Kidney epithelial cell (primary cell): Measurements from ENCODE around the gene IFT88. TPM values are rescaled to one million over a fixed set of nuclear protein-coding genes. Genes with fewer than 3 reads are reported as not detected.

ENCODE experiments used
- DNase-seq: peaks from one replicate; pipeline ENCODE4 v3.0.0-alpha.2; 2010; ENCODE audit warnings: low read depth
- H3K27me3 ChIP-seq: 2 replicates; pipeline ENCODE4 v1.6.0; 2011; ENCODE audit warnings: low read length; ENCODE audit not compliant: control insufficient read depth, insufficient read depth
- H3K36me3 ChIP-seq: 2 replicates; pipeline ENCODE4 v1.5.1; 2011; ENCODE audit warnings: low read length; ENCODE audit not compliant: control insufficient read depth, insufficient read depth
- H3K4me3 ChIP-seq: 2 replicates; pipeline ENCODE4 v1.5.1; 2011; ENCODE audit warnings: low read depth, mild to moderate bottlenecking, control low read depth, low read length
- total RNA-seq: library from RNA; depleted of rRNA; stranded (reverse); fragments of >200 nt; gene quantifications from 2 replicates; pipeline ENCODE4 v1.2.3, GENCODE V29; 2015
- TF ChIP-seq, protein P1 (sequence below): IDR thresholded peaks from 2 replicates; pipeline ENCODE4 v1.5.1; 2011; ENCODE audit warnings: mild to moderate bottlenecking, moderate library complexity, low read length, control low read depth, inconsistent platforms; ENCODE audit not compliant: insufficient read depth, poor library complexity, severe bottlenecking

The IFT88 gene
- total RNA-seq, 1 donor from 2014 or later = 12.2 TPM

- TF ChIP-seq, protein P1, sequence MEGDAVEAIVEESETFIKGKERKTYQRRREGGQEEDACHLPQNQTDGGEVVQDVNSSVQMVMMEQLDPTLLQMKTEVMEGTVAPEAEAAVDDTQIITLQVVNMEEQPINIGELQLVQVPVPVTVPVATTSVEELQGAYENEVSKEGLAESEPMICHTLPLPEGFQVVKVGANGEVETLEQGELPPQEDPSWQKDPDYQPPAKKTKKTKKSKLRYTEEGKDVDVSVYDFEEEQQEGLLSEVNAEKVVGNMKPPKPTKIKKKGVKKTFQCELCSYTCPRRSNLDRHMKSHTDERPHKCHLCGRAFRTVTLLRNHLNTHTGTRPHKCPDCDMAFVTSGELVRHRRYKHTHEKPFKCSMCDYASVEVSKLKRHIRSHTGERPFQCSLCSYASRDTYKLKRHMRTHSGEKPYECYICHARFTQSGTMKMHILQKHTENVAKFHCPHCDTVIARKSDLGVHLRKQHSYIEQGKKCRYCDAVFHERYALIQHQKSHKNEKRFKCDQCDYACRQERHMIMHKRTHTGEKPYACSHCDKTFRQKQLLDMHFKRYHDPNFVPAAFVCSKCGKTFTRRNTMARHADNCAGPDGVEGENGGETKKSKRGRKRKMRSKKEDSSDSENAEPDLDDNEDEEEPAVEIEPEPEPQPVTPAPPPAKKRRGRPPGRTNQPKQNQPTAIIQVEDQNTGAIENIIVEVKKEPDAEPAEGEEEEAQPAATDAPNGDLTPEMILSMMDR = no peak
- H3K4me3 ChIP-seq = no peak overlapping the region
- peaks cover 2% of the 10 kb centered on the region for H3K36me3 ChIP-seq
- no peaks in the 10 kb centered on the region for H3K27me3 ChIP-seq
- DNase-seq = no peak
These were observed 40.1 kb downstream of the IFT88 start for GRCh38 chr13:20607015-20607414.

DNA sequence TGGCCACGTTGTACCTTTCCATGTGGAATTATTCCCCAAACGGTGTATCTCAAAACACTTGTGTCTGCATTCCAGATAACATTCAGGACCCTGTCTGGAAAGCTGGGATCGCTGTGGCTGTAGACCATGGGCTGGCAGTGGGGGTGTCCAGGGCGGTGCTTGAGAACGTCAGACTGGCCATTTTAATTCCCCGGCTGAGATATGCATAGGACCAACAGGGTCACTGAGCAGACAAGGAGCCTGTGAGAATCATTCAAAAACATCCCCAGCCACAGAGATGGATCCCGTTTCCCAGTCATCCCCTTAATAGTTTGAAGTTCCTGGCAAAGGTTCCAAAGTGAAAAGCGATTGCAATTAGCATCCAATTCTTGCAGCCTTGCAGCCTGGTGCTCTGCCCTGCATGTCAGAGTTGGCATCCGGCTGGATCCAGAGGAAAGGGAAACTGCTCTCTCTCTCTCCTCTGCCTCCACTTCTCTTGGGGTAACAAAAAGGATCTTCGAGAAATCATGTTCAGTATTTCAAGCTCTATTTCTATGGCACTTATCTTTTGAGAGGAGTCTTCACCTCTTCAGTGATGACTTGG is 41.6 kb downstream of the IFT88 start:
- H3K4me3 ChIP-seq = no peak overlapping the region
- H3K36me3 ChIP-seq = peaks cover 2% of the 10 kb centered on the region
- no peak for DNase-seq
- H3K27me3 ChIP-seq = no peaks in the 10 kb centered on the region
- TF ChIP-seq, protein P1 = no peak

- H3K36me3 ChIP-seq = peaks cover 2% of the 10 kb centered on the region
- DNase-seq = no peak
These were observed 42.2 kb downstream of the IFT88 start for GRCh38 chr13:20609145-20609544.

DNA sequence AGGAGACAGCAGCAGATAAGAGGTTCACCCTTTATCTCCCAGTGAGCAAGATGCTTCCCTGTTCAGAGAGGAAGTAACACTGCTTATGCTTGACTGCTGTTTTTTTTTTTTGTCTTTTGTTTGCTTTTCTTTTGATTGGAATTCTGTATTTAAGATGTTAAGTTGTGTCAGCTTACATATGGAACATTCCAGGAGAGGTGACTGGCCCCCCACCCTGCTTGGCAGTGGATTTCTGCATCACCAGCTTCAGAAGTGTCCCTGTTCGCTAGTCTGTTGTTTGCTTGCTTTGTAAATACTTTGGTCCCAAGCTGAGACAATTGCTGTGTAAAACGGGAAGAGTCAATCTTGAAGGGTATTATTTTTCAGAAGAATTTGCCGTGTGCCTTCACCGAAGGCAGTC is 43.0 kb downstream of the IFT88 start:
- Histone ChIP-seq H3K36me3 (peaks cover 2% of the 10 kb centered on the region), H3K27me3 (no peaks in the 10 kb centered on the region), H3K4me3 (no peak overlapping the region)
- no peak for DNase-seq
- TF ChIP-seq, protein P1 = no peak

More at GRCh38 chr13:20609145-20609544, 42.2 kb downstream of the IFT88 start:
- no peak overlapping the region for H3K4me3 ChIP-seq
- TF ChIP-seq, protein P1 = no peak
- H3K27me3 ChIP-seq = no peaks in the 10 kb centered on the region

DNA sequence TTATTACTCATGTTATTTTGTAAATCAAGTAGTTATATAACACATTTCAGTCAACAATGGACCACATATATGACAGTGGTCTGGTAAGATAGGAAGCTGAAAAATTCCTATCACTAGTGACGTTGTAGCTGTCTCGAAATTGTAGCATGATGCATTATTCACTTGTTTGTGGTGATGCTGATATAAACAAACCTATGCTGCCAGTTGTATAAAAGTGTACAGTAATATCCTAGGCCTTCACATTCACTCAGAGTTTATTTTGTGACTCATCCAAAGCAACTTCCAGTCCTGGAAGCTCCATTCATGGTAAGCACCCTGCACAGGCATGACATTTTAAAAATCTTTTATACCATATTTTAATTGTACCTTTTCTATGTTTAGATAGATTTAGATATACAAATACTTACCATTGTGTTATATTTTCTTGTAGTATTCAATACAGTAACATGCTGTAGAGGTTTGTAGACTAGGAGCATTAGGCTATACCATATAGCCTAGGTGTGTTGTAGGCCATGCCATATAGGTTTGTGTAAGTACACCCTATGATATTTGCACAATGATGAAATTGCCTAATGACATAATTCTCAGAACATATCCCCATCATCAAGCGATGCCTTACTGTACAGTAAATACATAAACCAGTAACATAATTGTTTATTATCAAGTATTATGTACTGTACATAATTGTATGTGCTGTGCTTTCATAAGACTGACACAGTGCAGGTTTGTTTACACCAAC is 49.3 kb downstream of the IFT88 start:
- Histone ChIP-seq H3K4me3 (no peak overlapping the region), H3K36me3 (no peaks in the 10 kb centered on the region), H3K27me3 (no peaks in the 10 kb centered on the region)
- TF ChIP-seq, protein P1 = no peak
- DNase-seq = peak; percentile 14
